ENCODE results near the gene PAX5. TPM values are rescaled to one million over a fixed set of nuclear protein-coding genes. Genes with fewer than 3 reads are reported as not detected.
A peak's percentile ranks its signal among the peaks of the same experiment; 100 is the strongest.

The PAX5 gene
- total RNA-seq, 1 experiment from 2014 or later: 0.39 TPM

- no peak overlapping the region for H2BK5ac ChIP-seq (ENCODE audit: insufficient read length, low read length)
- WGBS (ENCODE audit: extremely low coverage, insufficient read length, low lambda C conversion rate): no CpG with 5 or more reads among the region's 6 CpGs
- DNase-seq: no peak
These were observed 235.6 kb downstream of the PAX5 start for GRCh38 chr9:36798350-36799065.

More at GRCh38 chr9:36798350-36799065, 235.6 kb downstream of the PAX5 start:
- Histone ChIP-seq H2BK120ac (ENCODE audit: low read depth, low read length, poor library complexity, severe bottlenecking) (no peak overlapping the region), H2AFZ (ENCODE audit: low read length) (no peak overlapping the region), H3K56ac (ENCODE audit: insufficient read length, low read depth, low read length) (no peak overlapping the region), H4K8ac (replicated peaks; ENCODE audit: insufficient read length, low read depth, low read length) (no peak overlapping the region), H3K18ac (ENCODE audit: insufficient read length, low read depth, low read length) (no peak overlapping the region), H3K4me1 (ENCODE audit: insufficient read depth, low read length) (no peaks in the 10 kb centered on the region), H4K91ac (ENCODE audit: insufficient read length, low read depth, low read length) (no peak overlapping the region), H3K9me3 (ENCODE audit: control insufficient read depth, low read depth, low read length) (no peaks in the 10 kb centered on the region), H3K27ac (ENCODE audit: insufficient read length, low read depth, low read length) (no peak overlapping the region), H2BK12ac (ENCODE audit: insufficient read length, low read depth, low read length) (no peak overlapping the region), H3K9ac (ENCODE audit: extremely low read depth, insufficient read length, low read length) (no peak overlapping the region), H3K14ac (ENCODE audit: insufficient read depth, low read length) (no peak overlapping the region; the same call in 1 of the 2 replicates), H3T11ph (ENCODE audit: low read length) (no peak overlapping the region), H2AK5ac (ENCODE audit: insufficient read length, low read length) (no peak overlapping the region), H2BK20ac (ENCODE audit: low read depth, low read length, poor library complexity, severe bottlenecking) (no peak overlapping the region), H3K23ac (ENCODE audit: insufficient read length, low read depth, low read length) (no peak overlapping the region), H3K79me1 (ENCODE audit: insufficient read depth, low read depth, low read length, poor library complexity, severe bottlenecking) (no peaks in the 10 kb centered on the region), H2BK15ac (ENCODE audit: low read depth, low read length) (no peak overlapping the region), H3K27me3 (ENCODE audit: insufficient read depth, low read length) (no peaks in the 10 kb centered on the region), H4K5ac (ENCODE audit: insufficient read length, low read depth, low read length) (no peak overlapping the region), H3K4ac (ENCODE audit: low read depth, low read length) (no peak overlapping the region), H4K20me1 (ENCODE audit: control insufficient read depth, insufficient read depth, insufficient read length) (no peaks in the 10 kb centered on the region), H3K4me2 (ENCODE audit: insufficient read depth, insufficient read length, low read length) (no peak overlapping the region), H3K23me2 (ENCODE audit: insufficient read length, low read depth, low read length, poor library complexity, severe bottlenecking) (no peaks in the 10 kb centered on the region), H3K79me2 (ENCODE audit: insufficient read depth, low read length) (no peaks in the 10 kb centered on the region)
- Mint-ChIP-seq H3K27me3 (ENCODE audit: low read depth) (peaks cover 10% of the 10 kb centered on the region), H3K36me3 (ENCODE audit: insufficient read depth in 1 of 3, low read depth in 3 of 3) (peaks cover 0 to 4% (median 0%) of the 10 kb centered on the region in 3 experiments; a peak in 2 of 7 replicates), H3K4me1 (peaks cover 14 to 18% of the 10 kb centered on the region in 2 experiments; a peak in 3 of 4 replicates), H3K9me3 (peaks cover 0 to 4% of the 10 kb centered on the region in 2 experiments; a peak in 1 of 5 replicates), H3K4me3 (no peak overlapping the region), H3K27ac (no peak overlapping the region)
- peak; percentile 58; the same call in 2 of the 3 replicates for TF ChIP-seq CTCF (conservative IDR thresholded peaks at IDR 0.05)
